Fibroblast of lung (primary cell): Measurements from ENCODE around the gene MTOR. TPM values are rescaled to one million over a fixed set of nuclear protein-coding genes. Genes with fewer than 3 reads are reported as not detected.

Source experiments
- DNase-seq, 2 donors: peaks; one replicate each; pipeline versions ENCODE4 v3.0.0 to v3.0.0-alpha.2; 2010; ENCODE audit warnings: low read depth in 2 of 2
- H2AFZ ChIP-seq: 2 replicates; pipeline ENCODE4 v1.5.1; 2012; ENCODE audit warnings: low read length, control low read depth, inconsistent platforms
- H3K27ac ChIP-seq: 2 replicates; pipeline ENCODE4 v1.5.1; 2011; ENCODE audit warnings: low read length, control low read depth; ENCODE audit not compliant: insufficient read depth
- H3K27me3 ChIP-seq: 2 replicates; pipeline ENCODE4 v1.5.1; 2011; ENCODE audit warnings: mild to moderate bottlenecking, low read length; ENCODE audit not compliant: control insufficient read depth, insufficient read depth
- H3K36me3 ChIP-seq: 2 replicates; pipeline ENCODE4 v1.5.1; 2011; ENCODE audit warnings: low read length; ENCODE audit not compliant: control insufficient read depth, insufficient read depth
- H3K4me1 ChIP-seq: 2 replicates; pipeline ENCODE4 v1.5.1; 2011; ENCODE audit warnings: low read length; ENCODE audit not compliant: control insufficient read depth, insufficient read depth; ENCODE audit errors: extremely low read depth
- H3K4me2 ChIP-seq: 2 replicates; pipeline ENCODE4 v1.5.1; 2011; ENCODE audit warnings: low read length, control low read depth; ENCODE audit not compliant: insufficient read depth; ENCODE audit errors: extremely low read depth
- H3K4me3 ChIP-seq, 4 experiments: fragments of 200-600 bp in 1 of 4; sonication (generic) in 1 of 4; replicated peaks in 1 of 4; 2 replicates each; pipeline ENCODE4 v1.5.1; 2011 to 2016; ENCODE audit warnings: low read length in 4 of 4, low read depth in 3 of 4, mild to moderate bottlenecking in 3 of 4, control low read depth in 2 of 4, inconsistent platforms in 1 of 4, mixed read lengths in 1 of 4; ENCODE audit not compliant: insufficient read depth in 1 of 4; ENCODE audit errors: control extremely low read depth in 1 of 4
- H3K79me2 ChIP-seq: 2 replicates; pipeline ENCODE4 v1.5.1; 2012; ENCODE audit warnings: mild to moderate bottlenecking, low read length, inconsistent platforms; ENCODE audit not compliant: control insufficient read depth, insufficient read depth
- H3K9ac ChIP-seq: 2 replicates; pipeline ENCODE4 v1.5.1; 2011; ENCODE audit warnings: mild to moderate bottlenecking, low read length, control low read depth; ENCODE audit not compliant: insufficient read depth
- H3K9me3 ChIP-seq: 2 replicates; pipeline ENCODE4 v1.5.1; 2012; ENCODE audit warnings: low read depth, low read length; ENCODE audit not compliant: control insufficient read depth, insufficient read depth
- H4K20me1 ChIP-seq: 2 replicates; pipeline ENCODE4 v1.5.1; 2011; ENCODE audit warnings: low read length; ENCODE audit not compliant: control insufficient read depth, insufficient read depth; ENCODE audit errors: extremely low read depth
- EZH2 ChIP-seq: IDR thresholded peaks from 2 replicates; pipeline ENCODE4 v1.5.1; 2012; ENCODE audit warnings: low read length, control low read depth, mild to moderate bottlenecking; ENCODE audit errors: missing control alignments
- polyA plus RNA-seq, 2 donors: library from polyadenylated mRNA; depleted of rRNA in 1 of 2; stranded (reverse) in 1 of 2; unstranded in 1 of 2; fragments of >200 nt; gene quantifications; 2 replicates each; pipeline ENCODE4 v1.2.1, GENCODE V29; 2011 to 2012; ENCODE audit warnings: missing spikeins in 1 of 2
- total RNA-seq: library from RNA; depleted of rRNA; stranded (reverse); fragments of >200 nt; gene quantifications from 2 replicates; pipeline ENCODE4 v1.2.1, GENCODE V29; 2014
- TF ChIP-seq, protein P1 (sequence below), 2 donors: IDR thresholded peaks in 1 of 2; conservative IDR thresholded peaks in 1 of 2; 1 replicate in 1 of 2; 2 replicates in 1 of 2; pipeline ENCODE4 v1.5.1; 2011 to 2012; ENCODE audit warnings: low read length in 2 of 2, control low read depth in 1 of 2, inconsistent platforms in 1 of 2, low read depth in 1 of 2, mild to moderate bottlenecking in 1 of 2

Gene MTOR
- total and polyA plus RNA-seq, 2 donors (not counting 1 experiment from before 2014, with no cell fraction given) = 20.2 to 36.2 TPM

DNA sequence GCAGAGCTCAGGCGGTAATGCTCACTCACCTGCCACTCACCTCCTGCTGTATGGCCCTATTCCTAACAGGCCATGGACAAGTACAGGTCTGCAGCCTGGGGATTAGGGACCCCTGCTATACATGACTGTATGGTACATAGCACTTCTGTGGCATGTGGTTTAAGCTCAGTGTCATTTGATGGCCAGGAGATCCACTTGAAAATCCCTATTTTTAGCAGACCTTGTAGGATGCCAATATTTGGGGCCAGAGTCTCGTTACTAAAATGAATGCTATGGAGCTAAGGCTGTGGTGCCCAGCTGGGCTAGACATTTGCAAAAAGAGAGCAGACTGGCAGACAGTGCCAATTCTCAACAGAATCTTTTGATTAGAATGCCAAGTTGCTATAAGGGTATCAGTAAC lies 74.9 kb downstream of the MTOR start:
- DNase-seq = no peak
- H4K20me1 ChIP-seq = no peaks in the 10 kb centered on the region
- no peaks in the 10 kb centered on the region for H3K4me1 ChIP-seq
- H3K4me3 ChIP-seq = no peak overlapping the region
- no peak overlapping the region for H2AFZ ChIP-seq
- peaks cover 4% of the 10 kb centered on the region for H3K36me3 ChIP-seq
- no peaks in the 10 kb centered on the region for H3K9me3 ChIP-seq
- TF ChIP-seq, protein P1, sequence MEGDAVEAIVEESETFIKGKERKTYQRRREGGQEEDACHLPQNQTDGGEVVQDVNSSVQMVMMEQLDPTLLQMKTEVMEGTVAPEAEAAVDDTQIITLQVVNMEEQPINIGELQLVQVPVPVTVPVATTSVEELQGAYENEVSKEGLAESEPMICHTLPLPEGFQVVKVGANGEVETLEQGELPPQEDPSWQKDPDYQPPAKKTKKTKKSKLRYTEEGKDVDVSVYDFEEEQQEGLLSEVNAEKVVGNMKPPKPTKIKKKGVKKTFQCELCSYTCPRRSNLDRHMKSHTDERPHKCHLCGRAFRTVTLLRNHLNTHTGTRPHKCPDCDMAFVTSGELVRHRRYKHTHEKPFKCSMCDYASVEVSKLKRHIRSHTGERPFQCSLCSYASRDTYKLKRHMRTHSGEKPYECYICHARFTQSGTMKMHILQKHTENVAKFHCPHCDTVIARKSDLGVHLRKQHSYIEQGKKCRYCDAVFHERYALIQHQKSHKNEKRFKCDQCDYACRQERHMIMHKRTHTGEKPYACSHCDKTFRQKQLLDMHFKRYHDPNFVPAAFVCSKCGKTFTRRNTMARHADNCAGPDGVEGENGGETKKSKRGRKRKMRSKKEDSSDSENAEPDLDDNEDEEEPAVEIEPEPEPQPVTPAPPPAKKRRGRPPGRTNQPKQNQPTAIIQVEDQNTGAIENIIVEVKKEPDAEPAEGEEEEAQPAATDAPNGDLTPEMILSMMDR (conservative IDR thresholded peaks at IDR 0.05 in 1 of 2, IDR thresholded peaks at IDR 0.05 in 1 of 2; ENCODE audit: low read depth in 1 of 2, low read length in 2 of 2) = no peak
- no peak for TF ChIP-seq EZH2
- H3K9ac ChIP-seq = no peak overlapping the region
- no peak overlapping the region for H3K27ac ChIP-seq
- H3K27me3 ChIP-seq = no peaks in the 10 kb centered on the region
- no peaks in the 10 kb centered on the region for H3K79me2 ChIP-seq
- H3K4me2 ChIP-seq = no peak overlapping the region

DNA sequence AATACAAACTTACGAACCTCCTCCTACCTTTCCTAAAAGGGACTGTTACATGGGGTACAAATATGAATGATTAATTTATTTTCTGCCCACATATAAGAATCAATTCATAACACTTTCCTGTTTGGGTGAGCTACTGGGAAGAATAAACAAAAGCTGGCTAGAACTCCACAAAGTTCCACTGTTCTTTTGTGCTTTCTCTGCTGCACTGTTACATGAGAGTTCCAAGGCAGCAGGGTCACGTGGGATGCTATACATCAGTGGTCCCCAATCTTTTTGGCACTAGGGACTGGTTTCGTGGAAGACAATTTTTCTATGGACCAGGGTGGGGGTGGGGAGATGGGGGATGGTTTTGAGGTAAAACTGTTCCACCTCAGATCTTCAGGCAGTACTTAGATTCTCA lies 75.4 kb downstream of the MTOR start:
- TF ChIP-seq EZH2 = no peak
- TF ChIP-seq, protein P1 (conservative IDR thresholded peaks at IDR 0.05 in 1 of 2, IDR thresholded peaks at IDR 0.05 in 1 of 2; ENCODE audit: low read depth in 1 of 2, low read length in 2 of 2) = no peak
- no peaks in the 10 kb centered on the region for H3K27me3 ChIP-seq
- H3K9me3 ChIP-seq = no peaks in the 10 kb centered on the region
- no peaks in the 10 kb centered on the region for H3K4me1 ChIP-seq
- H2AFZ ChIP-seq = no peak overlapping the region
- no peak overlapping the region for H3K4me2 ChIP-seq
- H3K79me2 ChIP-seq = no peaks in the 10 kb centered on the region
- no peaks in the 10 kb centered on the region for H4K20me1 ChIP-seq
- no peak overlapping the region for H3K4me3 ChIP-seq
- H3K36me3 ChIP-seq = peaks cover 4% of the 10 kb centered on the region
- H3K27ac ChIP-seq = no peak overlapping the region
- no peak for DNase-seq
- no peak overlapping the region for H3K9ac ChIP-seq

DNA sequence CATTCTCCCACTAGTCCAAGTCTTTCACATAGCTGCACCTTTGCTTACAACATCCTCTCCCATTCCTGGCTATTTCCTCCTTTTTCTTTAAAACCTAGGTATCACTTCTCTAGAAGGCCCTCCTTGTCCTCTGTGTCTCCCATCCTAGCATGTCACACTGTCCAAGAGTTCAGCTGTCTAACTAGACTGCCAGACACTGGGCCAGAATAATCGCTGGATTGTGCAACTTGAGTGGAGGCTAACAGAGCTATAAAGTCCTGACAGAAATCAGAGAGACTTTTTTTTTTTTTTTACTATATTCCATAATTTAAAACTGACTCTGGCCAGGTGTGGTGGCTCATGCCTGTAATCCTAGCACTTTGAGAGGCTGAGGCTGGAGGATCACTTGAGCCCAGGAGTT lies 77.4 kb downstream of the MTOR start:
- Histone ChIP-seq H4K20me1 (no peaks in the 10 kb centered on the region), H3K36me3 (peaks cover 4% of the 10 kb centered on the region), H3K4me1 (no peaks in the 10 kb centered on the region), H2AFZ (no peak overlapping the region), H3K4me3 (no peak overlapping the region), H3K9me3 (no peaks in the 10 kb centered on the region), H3K27ac (no peak overlapping the region), H3K27me3 (no peaks in the 10 kb centered on the region), H3K9ac (no peak overlapping the region), H3K4me2 (no peak overlapping the region), H3K79me2 (no peaks in the 10 kb centered on the region)
- DNase-seq = no peak
- no peak for TF ChIP-seq EZH2
- TF ChIP-seq, protein P1 (conservative IDR thresholded peaks at IDR 0.05 in 1 of 2, IDR thresholded peaks at IDR 0.05 in 1 of 2; ENCODE audit: low read depth in 1 of 2, low read length in 2 of 2) = no peak
